HG03354 (cell line): ENCODE measurements around the gene SLC25A13.
"Not testable (repeated sequence)": the region's sequence is repeated elsewhere in the genome, so short reads cannot be mapped to it uniquely, and the experiment has no call there.

Experiments
- ATAC-seq: cut with Tn5 transposase; IDR thresholded peaks from one replicate; pipeline ENCODE4 v1.9.1; 2021; ENCODE audit warnings: mild to moderate bottlenecking; ENCODE audit not compliant: unreplicated experiment, poor library complexity, severe bottlenecking

The SLC25A13 gene

DNA sequence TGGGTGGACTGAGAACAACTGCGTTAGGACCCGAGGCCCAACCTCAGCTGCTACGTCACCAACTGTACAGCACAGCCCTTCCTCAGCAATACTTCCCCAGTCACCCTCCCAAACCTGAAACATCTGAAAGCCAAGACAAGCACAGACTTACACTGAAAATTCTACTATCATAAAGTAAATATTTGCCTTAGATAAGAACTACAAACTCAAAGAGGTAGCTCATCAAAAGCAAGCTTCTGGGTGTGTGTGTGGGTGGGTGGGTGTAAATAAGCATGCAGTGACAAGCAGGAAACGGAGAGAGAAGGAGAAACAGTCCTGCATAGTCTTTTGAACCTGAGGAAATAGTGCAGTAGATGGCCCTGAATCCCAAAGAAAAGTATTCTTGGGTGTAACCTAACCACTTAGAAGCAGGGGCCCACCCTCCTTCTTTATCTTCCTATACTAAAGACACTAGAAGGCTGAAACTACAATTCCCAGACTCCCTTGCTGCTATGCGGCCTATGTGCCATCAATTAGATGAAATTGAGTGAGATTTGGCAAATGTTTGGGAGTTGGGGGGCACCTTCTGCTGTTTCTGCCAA is 18.7 kb downstream of the SLC25A13 start:
- no peak for ATAC-seq

- ATAC-seq, result no peak
These were observed 20.9 kb downstream of the SLC25A13 start for GRCh38 chr7:96300986-96301385.

GRCh38 chr7:96300502-96300901 is 21.4 kb downstream of the SLC25A13 start:
- ATAC-seq, result peak; percentile 62

DNA sequence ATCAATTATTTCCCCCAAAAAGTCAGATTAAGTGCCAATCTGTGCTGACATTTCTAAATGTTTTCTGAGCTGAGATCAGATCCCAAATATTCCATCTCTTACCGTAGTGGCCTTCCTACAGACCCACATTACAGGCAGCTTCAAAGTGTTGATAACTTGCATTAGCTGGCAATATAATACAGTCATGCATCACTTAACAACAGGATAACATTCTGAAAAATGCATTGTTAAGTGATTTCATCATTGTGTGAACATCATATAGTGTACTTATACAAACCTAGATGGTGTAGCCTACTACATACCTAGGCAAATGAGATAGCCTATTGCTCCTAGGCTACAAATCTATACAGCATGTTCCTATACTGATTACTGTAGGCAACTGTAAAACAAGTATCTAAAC is 22.4 kb downstream of the SLC25A13 start:
- no peak for ATAC-seq

DNA sequence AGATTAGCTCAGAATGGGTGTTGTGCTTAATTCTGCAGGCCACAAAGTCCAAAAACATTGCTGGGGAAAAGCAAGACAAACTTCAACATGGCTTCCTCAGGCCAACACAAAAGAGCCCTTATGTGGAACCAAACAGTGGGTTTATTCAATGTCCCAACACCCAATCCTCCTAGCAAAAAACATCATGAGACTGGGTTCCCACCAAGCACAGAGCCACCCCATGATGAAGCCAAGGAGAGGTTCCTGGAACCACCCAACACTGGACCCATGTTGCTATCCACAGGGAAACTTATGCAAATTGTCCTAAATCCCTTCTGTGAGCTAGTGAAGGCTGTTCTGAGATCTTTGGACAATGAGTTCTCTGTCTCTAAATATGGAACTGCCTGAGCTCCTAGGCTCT is 24.0 kb downstream of the SLC25A13 start:
- ATAC-seq, result no peak

GRCh38 chr7:96297446-96297845 is 24.5 kb downstream of the SLC25A13 start:
- ATAC-seq, result not testable (repeated sequence)

DNA sequence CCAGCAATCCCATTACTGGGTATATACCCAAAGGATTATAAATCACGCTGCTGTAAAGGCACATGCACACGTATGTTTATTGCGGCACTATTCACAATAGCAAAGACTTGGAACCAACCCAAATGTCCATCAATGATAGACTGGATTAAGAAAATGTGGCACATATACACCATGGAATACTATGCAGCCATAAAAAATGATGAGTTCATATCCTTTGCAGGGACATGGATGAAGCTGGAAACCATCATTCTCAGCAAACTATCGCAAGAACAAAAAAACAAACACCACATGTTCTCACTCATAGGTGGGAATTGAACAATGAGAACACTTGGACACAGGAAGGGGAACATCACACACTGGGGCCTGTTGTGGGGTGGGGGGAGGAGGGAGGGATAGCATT is 28.0 kb downstream of the SLC25A13 start:
- not testable (repeated sequence) for ATAC-seq

GRCh38 chr7:96287559-96287958 is 34.3 kb downstream of the SLC25A13 start:
- ATAC-seq, result no peak

GRCh38 chr7:96287132-96287531 is 34.8 kb downstream of the SLC25A13 start:
- ATAC-seq, result peak; percentile 37

DNA sequence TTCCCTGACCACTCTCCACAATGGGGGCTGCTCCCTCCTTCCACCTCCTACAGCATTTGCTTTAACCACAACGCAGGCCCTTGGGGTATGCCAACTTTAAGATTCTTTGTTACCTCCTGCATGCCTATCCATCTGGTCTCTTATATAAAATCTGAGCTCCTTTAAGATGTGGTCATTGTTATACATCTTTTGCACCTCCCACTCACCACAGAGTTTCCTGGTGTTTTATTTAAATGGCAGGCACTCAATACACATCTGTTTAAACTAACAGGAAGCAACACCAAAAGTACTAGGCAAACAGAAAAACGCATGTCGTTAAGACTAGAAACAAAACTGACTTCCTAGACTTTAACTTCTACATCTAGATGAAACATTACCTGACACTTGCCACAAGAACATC is 36.3 kb downstream of the SLC25A13 start:
- ATAC-seq, result peak; percentile 90

DNA sequence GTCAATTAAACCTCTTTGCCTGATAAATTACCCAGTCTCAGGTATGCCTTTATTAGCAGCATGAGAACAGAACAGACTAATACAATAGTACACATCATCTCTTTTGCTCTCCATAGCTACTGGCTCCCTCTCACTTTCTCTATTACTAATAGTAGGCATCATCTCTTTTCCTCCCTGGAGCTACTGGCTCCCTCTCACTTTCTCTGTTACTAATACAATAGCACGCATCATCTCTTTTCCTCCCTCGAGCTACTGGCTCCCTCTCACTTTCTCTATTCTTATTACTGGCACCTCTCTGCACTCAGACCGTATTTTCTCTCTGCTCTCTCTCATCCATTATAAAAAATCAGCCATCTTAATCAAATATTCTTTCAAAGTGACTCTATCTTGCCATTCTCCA is 37.1 kb downstream of the SLC25A13 start:
- ATAC-seq, result peak; percentile 39

- ATAC-seq, result no peak
These were observed 37.7 kb downstream of the SLC25A13 start for GRCh38 chr7:96284240-96284639.

DNA sequence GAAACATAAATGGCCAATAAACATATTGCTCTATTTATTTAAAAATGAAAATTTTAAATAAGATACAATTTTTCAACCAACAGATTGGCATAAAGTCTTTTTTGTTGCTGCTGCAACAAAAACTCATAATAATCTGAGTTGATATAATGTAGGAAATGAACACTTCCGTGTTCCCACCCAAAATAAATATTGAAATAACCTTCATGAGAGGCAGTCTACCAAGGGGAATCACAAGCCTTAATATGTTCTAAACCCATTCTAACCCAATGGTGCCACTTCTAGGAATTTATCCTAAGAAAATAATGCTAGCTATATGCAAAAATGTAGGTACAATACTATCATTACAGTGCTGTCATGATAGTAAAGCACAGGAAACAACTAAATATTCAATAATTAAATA is 39.1 kb downstream of the SLC25A13 start:
- no peak for ATAC-seq

GRCh38 chr7:96277921-96278320 is 44.0 kb downstream of the SLC25A13 start:
- ATAC-seq, result no peak

GRCh38 chr7:96276019-96276418 is 45.9 kb downstream of the SLC25A13 start:
- ATAC-seq, result no peak

DNA sequence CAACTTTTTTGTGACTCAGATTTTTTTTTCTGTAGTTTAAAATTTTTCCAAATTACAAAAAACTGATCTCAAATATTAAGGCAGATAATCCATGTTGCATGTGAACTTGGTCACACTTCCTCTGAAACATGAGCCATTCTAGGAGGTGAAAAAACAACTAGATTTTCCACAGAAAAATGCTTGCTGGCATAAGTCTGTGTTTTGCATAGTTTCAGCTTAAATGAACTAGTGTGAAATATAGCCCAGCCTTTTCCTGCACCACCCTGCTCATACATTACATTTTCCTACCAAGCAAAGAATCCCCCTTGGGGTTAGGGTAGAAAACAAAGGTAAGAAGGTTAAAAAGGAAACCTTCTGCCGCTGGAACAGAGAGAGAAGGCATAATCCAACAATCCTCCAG is 48.2 kb downstream of the SLC25A13 start:
- no peak for ATAC-seq

- no peak for ATAC-seq
These were observed 52.5 kb downstream of the SLC25A13 start for GRCh38 chr7:96269246-96269994.

GRCh38 chr7:96266580-96266979 is 55.3 kb downstream of the SLC25A13 start:
- no peak for ATAC-seq

- no peak for ATAC-seq
These were observed 55.9 kb downstream of the SLC25A13 start for GRCh38 chr7:96266015-96266414.

GRCh38 chr7:96253964-96254363 is 67.9 kb downstream of the SLC25A13 start:
- ATAC-seq, result no peak

GRCh38 chr7:96253441-96253840 is 68.5 kb downstream of the SLC25A13 start:
- ATAC-seq, result no peak
